Astrocyte (in vitro differentiated cells and primary cell): ENCODE measurements around the gene KCNK13. TPM values are rescaled to one million over a fixed set of nuclear protein-coding genes. Genes with fewer than 3 reads are reported as not detected.
"Not testable (repeated sequence)": the region's sequence is repeated elsewhere in the genome, so short reads cannot be mapped to it uniquely, and the experiment has no call there.

Experiments used
- DNase-seq: peaks from one replicate; pipeline ENCODE4 v3.0.0-alpha.2; 2010; ENCODE audit warnings: low read depth
- FAIRE-seq: peaks from 2 replicates; lab custom pipeline; 2011; peaks lifted over from hg19 to GRCh38; lab: Jason Lieb, UNC
- H2AFZ ChIP-seq: 2 replicates; pipeline ENCODE4 v1.6.0; 2012; ENCODE audit warnings: low read depth, low read length, inconsistent platforms
- H3K27ac ChIP-seq: 2 replicates; pipeline ENCODE4 v1.5.1; 2011; ENCODE audit warnings: low read depth, low read length, inconsistent platforms
- H3K27me3 ChIP-seq: 2 replicates; pipeline ENCODE4 v1.6.0; 2011; ENCODE audit warnings: low read length, inconsistent platforms; ENCODE audit not compliant: insufficient read depth
- H3K36me3 ChIP-seq: 2 replicates; pipeline ENCODE4 v1.5.1; 2011; ENCODE audit warnings: low read length, inconsistent platforms; ENCODE audit not compliant: insufficient read depth
- H3K4me1 ChIP-seq: 2 replicates; pipeline ENCODE4 v1.5.1; 2011; ENCODE audit warnings: low read length, inconsistent platforms; ENCODE audit not compliant: insufficient read depth
- H3K4me2 ChIP-seq: 2 replicates; pipeline ENCODE4 v1.6.0; 2012; ENCODE audit warnings: low read length, inconsistent platforms
- H3K4me3 ChIP-seq: 2 replicates; pipeline ENCODE4 v1.5.1; 2011; ENCODE audit warnings: low read depth, mild to moderate bottlenecking, low read length, inconsistent platforms; ENCODE audit not compliant: insufficient read depth
- H3K79me2 ChIP-seq: 2 replicates; pipeline ENCODE4 v1.6.0; 2012; ENCODE audit warnings: mild to moderate bottlenecking, low read length, inconsistent platforms; ENCODE audit not compliant: insufficient read depth
- H3K9ac ChIP-seq: 2 replicates; pipeline ENCODE4 v1.6.0; 2012; ENCODE audit warnings: mild to moderate bottlenecking, low read length, inconsistent platforms
- H3K9me3 ChIP-seq: 2 replicates; pipeline ENCODE4 v1.5.1; 2012; ENCODE audit warnings: low read depth, mild to moderate bottlenecking, low read length, inconsistent platforms; ENCODE audit not compliant: insufficient read depth
- H4K20me1 ChIP-seq: 2 replicates; pipeline ENCODE4 v1.6.0; 2012; ENCODE audit warnings: low read length, inconsistent platforms; ENCODE audit not compliant: insufficient read depth
- H3K27ac Mint-ChIP-seq: one replicate; pipeline ENCODE4 v1.8.0; 2021; ENCODE audit warnings: mild to moderate bottlenecking, mixed read lengths; ENCODE audit not compliant: unreplicated experiment
- H3K27me3 Mint-ChIP-seq: one replicate; pipeline ENCODE4 v1.8.0; 2021; ENCODE audit warnings: low read depth, mixed read lengths; ENCODE audit not compliant: unreplicated experiment
- H3K36me3 Mint-ChIP-seq: one replicate; pipeline ENCODE4 v1.8.0; 2021; ENCODE audit warnings: low read depth, mixed read lengths; ENCODE audit not compliant: unreplicated experiment
- H3K4me1 Mint-ChIP-seq: one replicate; pipeline ENCODE4 v1.8.0; 2021; ENCODE audit warnings: low read depth, mixed read lengths; ENCODE audit not compliant: unreplicated experiment
- H3K4me3 Mint-ChIP-seq: one replicate; pipeline ENCODE4 v1.8.0; 2021; ENCODE audit warnings: mild to moderate bottlenecking, moderate library complexity, mixed read lengths; ENCODE audit not compliant: unreplicated experiment
- H3K9me3 Mint-ChIP-seq: one replicate; pipeline ENCODE4 v1.8.0; 2021; ENCODE audit warnings: mild to moderate bottlenecking, mixed read lengths; ENCODE audit not compliant: unreplicated experiment
- EZH2 ChIP-seq: IDR thresholded peaks from 2 replicates; pipeline ENCODE4 v1.6.1; 2012; ENCODE audit warnings: mild to moderate bottlenecking, low read length, inconsistent platforms; ENCODE audit not compliant: insufficient read depth
- total RNA-seq: library from RNA; stranded (reverse); gene quantifications from 2 replicates; pipeline ENCODE4 v1.2.1, GENCODE V29; 2021
- TF ChIP-seq, protein P1 (sequence below): IDR thresholded peaks from 2 replicates; pipeline ENCODE4 v1.5.1; 2011; ENCODE audit warnings: low read depth, mild to moderate bottlenecking, inconsistent platforms, low read length, moderate library complexity; ENCODE audit not compliant: insufficient read depth

KCNK13 gene
- total RNA-seq, 1 donor from 2014 or later: 0.09 TPM

DNA sequence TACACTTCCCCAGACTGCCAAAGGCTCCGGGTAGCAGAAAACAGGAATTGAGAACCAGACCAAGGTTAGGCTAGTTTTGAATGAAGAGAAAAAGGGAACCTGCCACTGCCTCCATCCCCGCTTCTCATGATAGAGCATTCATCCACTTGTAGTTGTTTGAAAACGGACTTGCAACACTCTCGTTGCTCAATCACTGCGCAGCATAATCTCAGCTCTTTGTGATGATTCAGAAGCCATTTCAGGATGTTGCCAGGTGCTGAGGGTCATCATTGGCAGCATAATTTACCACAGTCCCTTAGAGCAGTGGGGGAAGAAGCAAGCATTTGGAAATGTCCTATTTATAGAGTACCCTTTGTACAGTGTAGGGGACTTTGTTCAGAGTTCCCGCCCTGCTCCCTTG is 25.6 kb downstream of the KCNK13 start:
- no peak overlapping the region for H3K27ac Mint-ChIP-seq
- H3K4me1 ChIP-seq: peaks cover 6% of the 10 kb centered on the region
- no peak for TF ChIP-seq EZH2
- TF ChIP-seq, protein P1, sequence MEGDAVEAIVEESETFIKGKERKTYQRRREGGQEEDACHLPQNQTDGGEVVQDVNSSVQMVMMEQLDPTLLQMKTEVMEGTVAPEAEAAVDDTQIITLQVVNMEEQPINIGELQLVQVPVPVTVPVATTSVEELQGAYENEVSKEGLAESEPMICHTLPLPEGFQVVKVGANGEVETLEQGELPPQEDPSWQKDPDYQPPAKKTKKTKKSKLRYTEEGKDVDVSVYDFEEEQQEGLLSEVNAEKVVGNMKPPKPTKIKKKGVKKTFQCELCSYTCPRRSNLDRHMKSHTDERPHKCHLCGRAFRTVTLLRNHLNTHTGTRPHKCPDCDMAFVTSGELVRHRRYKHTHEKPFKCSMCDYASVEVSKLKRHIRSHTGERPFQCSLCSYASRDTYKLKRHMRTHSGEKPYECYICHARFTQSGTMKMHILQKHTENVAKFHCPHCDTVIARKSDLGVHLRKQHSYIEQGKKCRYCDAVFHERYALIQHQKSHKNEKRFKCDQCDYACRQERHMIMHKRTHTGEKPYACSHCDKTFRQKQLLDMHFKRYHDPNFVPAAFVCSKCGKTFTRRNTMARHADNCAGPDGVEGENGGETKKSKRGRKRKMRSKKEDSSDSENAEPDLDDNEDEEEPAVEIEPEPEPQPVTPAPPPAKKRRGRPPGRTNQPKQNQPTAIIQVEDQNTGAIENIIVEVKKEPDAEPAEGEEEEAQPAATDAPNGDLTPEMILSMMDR: no peak
- no peak overlapping the region for H2AFZ ChIP-seq
- FAIRE-seq (no peak), DNase-seq (peak; percentile 87)
- H3K27me3 Mint-ChIP-seq: peaks cover 3% of the 10 kb centered on the region
- peaks cover 5% of the 10 kb centered on the region for H3K27me3 ChIP-seq
- H3K9me3 Mint-ChIP-seq: peaks cover 12% of the 10 kb centered on the region
- H3K4me2 ChIP-seq: no peak overlapping the region
- no peak overlapping the region for H3K4me3 ChIP-seq
- no peaks in the 10 kb centered on the region for H3K79me2 ChIP-seq
- H3K9me3 ChIP-seq: no peaks in the 10 kb centered on the region
- H4K20me1 ChIP-seq: no peaks in the 10 kb centered on the region
- no peaks in the 10 kb centered on the region for H3K36me3 ChIP-seq
- H3K4me1 Mint-ChIP-seq: no peaks in the 10 kb centered on the region
- H3K9ac ChIP-seq: no peak overlapping the region
- no peaks in the 10 kb centered on the region for H3K36me3 Mint-ChIP-seq
- H3K27ac ChIP-seq: no peak overlapping the region
- no peak overlapping the region for H3K4me3 Mint-ChIP-seq

GRCh38 chr14:90088176-90088575 is 26.4 kb downstream of the KCNK13 start:
- Mint-ChIP-seq H3K4me1 (no peaks in the 10 kb centered on the region), H3K36me3 (no peaks in the 10 kb centered on the region), H3K9me3 (peaks cover 12% of the 10 kb centered on the region), H3K27me3 (no peaks in the 10 kb centered on the region), H3K27ac (no peak overlapping the region), H3K4me3 (no peak overlapping the region)
- Histone ChIP-seq H2AFZ (no peak overlapping the region), H3K27ac (no peak overlapping the region), H3K36me3 (no peaks in the 10 kb centered on the region), H3K79me2 (no peaks in the 10 kb centered on the region), H3K4me2 (no peak overlapping the region), H3K4me1 (peaks cover 6% of the 10 kb centered on the region), H3K9me3 (no peaks in the 10 kb centered on the region), H3K9ac (no peak overlapping the region), H3K27me3 (peaks cover 3% of the 10 kb centered on the region), H3K4me3 (no peak overlapping the region), H4K20me1 (no peaks in the 10 kb centered on the region)
- FAIRE-seq (no peak), DNase-seq (no peak)
- no peak for TF ChIP-seq EZH2
- TF ChIP-seq, protein P1: no peak

DNA sequence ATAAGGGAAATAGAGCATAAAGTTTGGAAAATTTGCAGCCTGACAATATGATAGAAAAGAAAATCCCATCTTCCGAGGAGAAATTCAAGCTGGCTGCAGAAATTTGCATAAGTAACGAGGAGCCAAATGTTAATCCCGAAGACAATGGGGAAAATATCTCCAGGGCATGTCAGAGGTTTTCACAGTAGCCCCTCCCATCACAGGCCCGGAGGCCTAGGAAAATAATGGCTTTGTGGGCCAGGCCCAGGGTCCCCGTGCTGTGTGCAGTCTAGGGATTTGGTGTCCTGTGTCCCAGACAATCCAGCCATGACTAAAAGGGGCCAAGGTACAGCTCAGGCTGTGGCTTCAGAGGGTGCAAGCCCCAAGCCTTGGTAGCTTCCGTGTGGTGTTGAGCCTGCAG is 27.7 kb downstream of the KCNK13 start:
- H3K27me3 ChIP-seq, H3K9me3 ChIP-seq, H3K9ac ChIP-seq, FAIRE-seq, H3K4me3 Mint-ChIP-seq, H3K4me1 ChIP-seq, H3K27me3 Mint-ChIP-seq, H3K36me3 Mint-ChIP-seq, H2AFZ ChIP-seq, H3K27ac Mint-ChIP-seq, H3K4me2 ChIP-seq, H3K27ac ChIP-seq, H3K4me3 ChIP-seq, H3K4me1 Mint-ChIP-seq, H3K79me2 ChIP-seq, DNase-seq, H3K36me3 ChIP-seq, H4K20me1 ChIP-seq: not testable (repeated sequence)
- peaks cover 12% of the 10 kb centered on the region for H3K9me3 Mint-ChIP-seq
